GM21737 (cell line): Measurements from ENCODE around the gene LAMB3.
"Not testable (repeated sequence)": the region's sequence is repeated elsewhere in the genome, so short reads cannot be mapped to it uniquely, and the experiment has no call there.

Experiments
- ATAC-seq: cut with Tn5 transposase; IDR thresholded peaks from one replicate; pipeline ENCODE4 v1.9.1; 2021; ENCODE audit warnings: mild to moderate bottlenecking, moderate library complexity; ENCODE audit not compliant: unreplicated experiment

Gene LAMB3

GRCh38 chr1:209652121-209652735 lies at the start of gene LAMB3:
Gene LAMB3, minus strand, starts transcription at chr1:209652425. Its CDS starts 1,481 bp downstream, at chr1:209650944.
- no peak for ATAC-seq

DNA sequence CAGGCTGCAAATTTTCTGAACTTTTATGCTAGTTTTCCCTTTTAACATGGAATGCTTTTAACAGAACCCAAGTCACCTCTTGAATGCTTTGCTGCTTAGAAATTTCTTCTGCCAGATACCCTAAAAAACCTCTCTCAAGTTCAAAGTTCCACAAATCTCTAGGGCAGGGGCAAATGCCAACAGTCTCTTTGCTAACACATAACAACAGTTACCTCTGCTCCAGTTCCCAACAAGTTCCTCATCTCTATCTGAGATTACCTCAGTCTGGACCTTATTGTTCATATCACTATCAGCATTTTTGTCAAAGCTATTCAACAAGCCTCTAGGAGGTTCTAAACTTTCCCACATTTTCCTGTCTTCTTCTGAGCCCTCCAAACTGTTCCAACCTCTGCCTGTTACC lies 48.5 kb upstream of the LAMB3 start:
- not testable (repeated sequence) for ATAC-seq

DNA sequence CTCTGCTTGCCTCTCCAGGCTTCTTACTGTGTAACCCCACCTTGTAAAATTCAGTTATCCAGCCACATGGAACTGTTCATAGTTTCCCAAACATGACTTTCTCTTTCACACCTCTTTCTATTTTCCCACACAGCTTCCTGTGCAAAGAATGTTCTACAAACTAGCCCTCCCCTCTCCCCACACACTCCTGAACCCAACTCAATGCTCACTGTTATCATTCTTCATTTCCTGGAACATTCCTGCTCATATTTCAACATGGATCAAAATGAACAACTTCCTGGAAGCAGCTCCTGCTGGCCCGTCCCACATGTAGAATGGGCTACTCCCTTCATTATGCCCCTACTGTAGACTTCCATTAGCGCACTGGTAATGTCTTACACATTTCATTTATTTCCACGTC lies 44.9 kb upstream of the LAMB3 start:
- no peak for ATAC-seq

DNA sequence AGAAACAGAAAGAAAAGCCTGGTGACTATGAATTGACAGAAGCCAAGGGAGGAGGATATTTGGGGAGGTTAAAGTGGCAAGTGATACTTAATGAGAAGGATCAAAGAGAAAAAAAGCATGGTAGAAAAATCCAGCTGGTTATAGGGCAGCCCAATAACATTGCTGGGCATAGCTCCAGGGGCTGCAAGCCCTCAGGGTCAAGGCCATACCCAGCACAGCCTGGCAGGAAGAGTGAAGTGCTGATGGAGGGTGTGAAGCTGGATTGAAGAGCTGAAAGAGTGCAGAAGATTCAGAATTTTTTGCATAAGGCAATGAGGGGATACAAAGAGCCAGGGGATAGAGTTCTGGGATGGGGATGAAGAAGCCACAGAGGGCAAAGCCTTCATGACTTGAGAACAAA lies 44.4 kb upstream of the LAMB3 start:
- no peak for ATAC-seq

- no peak for ATAC-seq
Measured at GRCh38 chr1:209692745-209693504, 40.7 kb upstream of the LAMB3 start.

DNA sequence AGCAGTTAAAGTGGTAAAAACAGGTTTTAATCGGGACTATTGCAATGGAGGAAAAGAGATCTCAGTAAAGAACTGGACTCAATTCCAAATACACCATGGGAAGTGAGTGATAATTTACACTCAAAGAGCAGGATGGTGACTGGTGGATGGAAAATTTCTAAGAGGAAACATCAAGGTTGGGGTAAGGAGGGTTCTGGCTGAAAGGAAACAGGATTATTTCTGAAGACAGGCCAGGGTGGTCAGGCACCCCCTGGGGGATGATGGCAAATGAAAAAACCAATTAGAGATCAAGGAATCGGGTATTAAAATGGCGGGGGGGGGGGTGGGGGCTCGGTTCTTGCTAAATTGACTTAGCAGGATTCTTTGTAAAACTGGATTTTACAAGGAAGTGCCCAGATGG lies 40.1 kb upstream of the LAMB3 start:
- ATAC-seq: no peak

DNA sequence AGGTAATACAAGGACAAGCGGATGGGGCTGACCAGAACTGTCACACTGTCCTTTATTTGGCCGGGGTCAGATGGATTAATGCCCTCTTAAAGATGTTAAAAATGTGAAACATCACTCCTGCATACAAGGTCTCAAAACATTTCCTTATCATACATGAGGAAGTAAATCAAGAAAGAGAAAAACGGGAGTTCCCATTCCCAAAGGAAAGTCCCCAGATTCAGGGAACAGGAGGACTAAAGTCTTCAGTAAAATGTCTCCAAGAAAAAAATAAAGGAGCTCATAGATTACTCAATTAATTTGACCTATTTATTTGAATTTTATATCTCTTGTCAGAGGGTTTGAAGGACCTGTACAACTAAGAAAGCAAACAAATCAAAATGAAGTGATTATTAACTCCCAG lies 39.0 kb upstream of the LAMB3 start:
- ATAC-seq: no peak

DNA sequence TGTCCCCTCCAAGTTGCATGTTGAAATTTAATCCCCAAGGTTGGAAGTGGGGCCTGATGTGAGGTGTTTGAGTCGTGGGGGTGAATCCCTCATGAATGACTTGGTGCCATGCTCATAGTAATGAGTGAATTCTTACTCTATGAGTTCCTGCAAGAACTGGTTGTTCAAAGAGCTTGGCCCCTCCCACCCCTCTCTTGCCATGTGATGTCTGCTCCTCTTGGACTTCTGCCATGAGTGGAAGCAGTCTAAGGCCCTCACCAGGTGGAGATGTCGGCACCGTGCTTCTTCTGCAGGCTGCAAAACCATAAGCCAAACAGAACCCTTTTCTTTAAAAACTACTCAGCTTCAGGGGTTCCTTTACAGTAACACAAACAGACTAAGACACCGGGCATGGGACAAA lies 37.3 kb upstream of the LAMB3 start:
- ATAC-seq: no peak

DNA sequence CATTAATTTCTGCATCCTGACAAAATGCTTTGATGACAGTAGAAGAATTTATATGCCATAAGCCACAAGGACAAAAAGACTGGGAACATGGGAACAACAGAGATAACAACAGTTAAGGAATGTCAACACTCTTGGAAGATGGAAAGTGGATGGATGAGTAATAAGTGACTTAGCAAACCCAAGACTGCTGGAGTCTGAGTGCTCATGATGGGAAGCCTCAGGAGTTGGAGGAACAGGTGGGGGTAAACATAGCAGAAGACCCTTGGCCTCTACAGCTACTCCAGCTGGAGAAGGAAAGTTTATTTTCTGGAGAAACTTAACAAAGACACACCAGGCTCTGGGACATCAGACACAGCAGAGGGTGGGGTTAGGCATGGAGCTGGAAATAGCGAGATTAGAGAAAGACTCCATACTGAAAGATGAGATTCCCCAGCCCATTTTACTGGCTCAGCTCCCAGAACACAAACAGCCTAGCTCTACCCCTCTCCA lies 36.6 kb upstream of the LAMB3 start:
- no peak for ATAC-seq

DNA sequence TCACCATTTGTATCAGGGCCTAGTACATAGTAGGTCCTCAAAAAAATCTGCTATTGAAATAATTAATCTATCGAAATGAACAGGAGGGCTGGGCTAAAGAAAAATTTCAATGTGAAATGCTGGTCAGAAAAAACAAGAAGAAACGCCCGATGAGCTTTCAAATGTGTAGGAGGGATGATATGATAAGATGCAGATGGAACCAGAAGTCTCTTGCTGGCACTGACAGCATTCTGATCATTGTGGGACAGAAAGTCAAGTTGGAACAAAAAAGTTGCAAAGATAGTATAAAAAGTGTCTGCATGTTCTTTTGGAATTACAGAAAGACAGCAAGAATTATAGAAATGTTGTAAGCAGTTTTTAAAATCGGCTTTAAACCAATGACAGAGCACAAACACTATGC lies 34.1 kb upstream of the LAMB3 start:
- no peak for ATAC-seq

GRCh38 chr1:209685821-209686220 lies 33.6 kb upstream of the LAMB3 start:
- ATAC-seq: no peak

GRCh38 chr1:209678981-209679539 lies 26.8 kb upstream of the LAMB3 start:
- ATAC-seq: no peak

- no peak for ATAC-seq
Measured at GRCh38 chr1:209675565-209676154, 23.4 kb upstream of the LAMB3 start.

GRCh38 chr1:209674957-209675564 lies 22.8 kb upstream of the LAMB3 start, which contains the start of gene G0S2:
Gene G0S2, plus strand, starts transcription at chr1:209675412. Its CDS starts 273 bp downstream, at chr1:209675685.
- ATAC-seq: no peak

DNA sequence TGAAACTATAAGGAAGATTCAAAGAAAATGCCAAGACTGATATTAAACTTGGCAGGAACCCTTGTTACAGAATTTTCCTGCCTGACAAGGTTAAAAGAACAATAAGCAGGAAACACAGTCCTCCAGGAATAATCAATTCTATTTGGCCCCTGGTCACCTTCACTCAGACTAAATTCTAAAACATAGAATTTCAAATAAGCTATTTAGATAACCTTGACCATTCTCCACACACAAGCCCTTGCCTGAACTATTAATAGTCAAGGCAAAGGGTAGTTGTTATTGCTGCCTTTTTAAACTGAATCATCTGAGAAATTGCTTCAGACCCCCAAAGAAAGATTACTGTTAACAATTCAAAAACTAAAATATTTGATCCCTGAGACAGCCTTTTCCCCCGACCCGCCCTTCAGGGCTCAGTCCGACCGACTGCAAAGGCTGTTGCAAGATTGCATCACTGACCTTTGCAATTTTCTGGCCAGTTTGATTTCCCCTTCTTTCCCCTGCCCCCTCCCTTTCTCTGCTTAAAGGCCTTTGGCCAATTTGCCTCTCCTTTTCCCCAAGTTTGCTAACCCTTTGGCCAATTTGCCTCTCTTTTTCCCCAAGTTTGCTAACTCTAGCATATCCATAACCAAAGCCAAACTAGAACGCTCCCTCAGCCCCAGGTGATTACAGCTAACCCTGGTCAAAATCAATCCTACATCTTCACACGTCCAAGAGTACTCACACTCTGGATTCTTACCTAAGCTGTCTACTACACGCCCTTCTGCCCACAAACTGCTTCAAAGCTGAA lies 21.6 kb upstream of the LAMB3 start:
- ATAC-seq: no peak

DNA sequence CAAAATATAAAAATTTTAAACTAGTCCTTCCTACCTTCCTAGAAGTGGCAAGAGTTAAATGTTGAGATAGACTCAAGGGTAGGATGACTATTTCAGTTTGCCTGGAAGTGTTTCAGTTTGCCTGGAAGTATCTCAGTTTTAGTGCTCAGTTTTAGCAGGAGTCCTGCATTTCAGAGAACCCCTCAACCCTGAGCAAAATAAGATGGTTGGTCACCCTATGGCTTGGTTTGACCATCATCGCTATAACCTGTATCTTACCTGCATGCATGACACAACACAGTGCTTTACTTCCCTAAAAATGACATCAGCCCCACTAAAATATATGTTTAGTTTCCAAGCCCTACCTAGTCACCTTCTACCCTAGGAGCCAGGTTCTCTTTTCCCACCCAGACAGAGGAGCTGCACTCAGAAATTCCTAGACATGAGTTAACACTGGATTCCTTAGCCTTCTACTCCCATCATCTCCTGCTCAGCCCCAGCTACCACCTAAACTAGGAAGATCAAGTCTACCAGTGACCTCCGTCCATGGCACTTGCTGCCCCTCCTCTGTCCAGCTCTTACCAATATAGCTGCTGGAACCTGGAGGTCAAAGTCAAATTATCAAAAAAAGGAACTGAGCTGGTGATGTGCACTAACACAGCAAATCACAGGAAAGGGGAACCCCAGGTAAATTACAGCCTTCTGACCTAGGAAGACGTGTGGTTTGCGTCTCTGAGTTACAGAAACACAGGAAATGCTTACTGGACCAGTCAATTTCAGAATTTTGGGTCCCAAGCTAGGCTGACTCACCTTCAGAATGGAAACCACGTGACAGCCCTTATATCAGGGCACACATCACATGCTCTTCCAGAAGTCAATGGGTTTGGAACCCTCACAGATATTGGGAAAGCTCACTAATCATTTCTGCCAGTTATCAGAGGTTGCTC lies 20.7 kb upstream of the LAMB3 start:
- peak; percentile 86 for ATAC-seq

GRCh38 chr1:209670441-209671082 lies 18.3 kb upstream of the LAMB3 start:
- no peak for ATAC-seq

DNA sequence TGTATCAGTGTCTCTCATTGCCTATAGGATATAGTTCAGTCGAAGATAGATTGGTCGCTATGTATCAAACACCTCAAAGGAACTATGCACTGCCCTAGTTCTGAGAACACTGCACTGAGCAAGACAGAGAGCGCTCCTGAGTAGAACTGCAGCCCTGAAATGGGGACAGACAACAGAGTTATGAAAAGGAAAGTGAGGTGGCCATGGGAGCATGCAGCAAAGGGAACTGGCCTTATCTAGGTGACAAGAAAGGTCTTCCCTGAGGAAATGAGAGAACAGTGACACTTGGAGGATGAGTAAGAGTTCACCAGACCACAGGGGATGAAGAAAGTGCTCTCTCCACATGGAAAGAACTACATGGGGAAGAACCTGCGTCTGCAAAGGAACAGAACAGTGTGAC lies 15.5 kb upstream of the LAMB3 start:
- ATAC-seq: no peak

DNA sequence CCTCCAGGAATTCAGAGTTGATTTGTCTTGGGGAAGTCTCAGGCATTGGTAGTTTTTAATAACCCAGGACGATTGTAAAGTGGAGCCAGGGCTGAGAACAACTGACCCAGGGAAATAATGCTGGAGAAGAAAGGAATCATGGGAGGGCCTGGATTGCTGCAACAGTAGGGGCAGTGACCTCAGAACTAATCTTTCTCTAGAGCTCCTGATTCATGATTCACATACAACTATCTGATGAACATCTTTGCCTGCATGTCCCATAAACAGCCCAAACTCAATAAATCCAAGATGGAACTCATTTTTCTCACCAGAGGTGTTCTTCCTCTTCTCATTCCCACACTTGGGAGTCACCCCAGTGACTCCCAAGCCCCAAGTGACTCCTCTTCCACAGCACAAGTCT lies 14.9 kb upstream of the LAMB3 start:
- ATAC-seq: no peak
